OCI-LY7 (cell line): Measurements from ENCODE around the gene COX20.

Experiments
- CTCF ChIP-seq: fragments of 200-600 bp; sonication (generic); conservative IDR thresholded peaks from 2 replicates; pipeline ENCODE4 v1.5.1; 2014; ENCODE audit warnings: mild to moderate bottlenecking, antibody characterized with exemption, low read length, moderate library complexity, mixed read lengths
- EZH2phosphoT487 ChIP-seq: fragments of 200-600 bp; sonication (generic); IDR thresholded peaks from 2 replicates; pipeline ENCODE4 v1.6.1; 2018; ENCODE audit warnings: low read depth, borderline replicate concordance, mild to moderate bottlenecking, mixed run types, antibody characterized with exemption, low read length, moderate library complexity, mixed read lengths

GRCh38 chr1:244788493-244789275 is 46.8 kb upstream of the COX20 start:
- TF ChIP-seq EZH2phosphoT487 (no peak), CTCF (no peak)
